Lower leg skin (tissue), 3 donors: Measurements from ENCODE around the gene LOXL1.

Source experiments
- CTCF ChIP-seq, 3 donors: fragments of 450-650 bp; IDR thresholded peaks; one replicate each; pipeline ENCODE4 v1.5.1; 2016; ENCODE audit warnings: antibody characterized with exemption in 3 of 3, mild to moderate bottlenecking in 3 of 3, moderate library complexity in 2 of 3
- POLR2A ChIP-seq, 2 donors: fragments of 450-650 bp; IDR thresholded peaks; one replicate each; pipeline ENCODE4 v1.6.1; 2016 to 2017; ENCODE audit warnings: antibody characterized with exemption in 2 of 2, mild to moderate bottlenecking in 1 of 2, moderate library complexity in 1 of 2

GRCh38 chr15:73912030-73912596, 14.1 kb upstream of the LOXL1 start:
- no peak for TF ChIP-seq CTCF (IDR thresholded peaks at IDR 0.05)
- TF ChIP-seq POLR2A (IDR thresholded peaks at IDR 0.05), result no peak
